OCI-LY3 (cell line): ENCODE data around the gene NUP42.

ENCODE experiments used
- H2AFZ ChIP-seq: fragments of 200-600, 300-600 bp; shearing (Covaris generic); 2 replicates; pipeline ENCODE4 v1.6.0; 2014; ENCODE audit warnings: antibody characterized with exemption, low read depth, low read length
- H3K27ac ChIP-seq: fragments of 200-600, 300-600 bp; sonication (generic); 2 replicates; pipeline ENCODE4 v1.5.1; 2014; ENCODE audit warnings: mild to moderate bottlenecking, low read length, moderate library complexity, mixed read lengths
- H3K27me3 ChIP-seq: fragments of 200-600, 300-600 bp; sonication (generic); 2 replicates; pipeline ENCODE4 v1.6.1; 2014; ENCODE audit warnings: low read depth, low read length, mixed read lengths
- H3K36me3 ChIP-seq: fragments of 200-600, 300-600 bp; sonication (generic); replicated peaks from 2 replicates; pipeline ENCODE3; 2014; ENCODE audit warnings: low read depth, low read length, mixed read lengths
- H3K4me1 ChIP-seq: fragments of 300-600, 200-600 bp; sonication (generic); 2 replicates; pipeline ENCODE4 v1.6.1; 2014; ENCODE audit warnings: low read length, mixed read lengths
- H3K4me2 ChIP-seq: fragments of 200-600, 300-600 bp; sonication (generic); 2 replicates; pipeline ENCODE4 v1.6.1; 2014; ENCODE audit warnings: low read length, mixed read lengths
- H3K4me3 ChIP-seq: fragments of 300-600, 200-600 bp; sonication (generic); 2 replicates; pipeline ENCODE4 v1.5.1; 2014; ENCODE audit warnings: antibody characterized with exemption, mild to moderate bottlenecking, low read length, moderate library complexity
- H3K79me2 ChIP-seq: fragments of 300-600, 200-600 bp; shearing (Covaris generic); 2 replicates; pipeline ENCODE4 v1.6.1; 2014; ENCODE audit warnings: mild to moderate bottlenecking, low read length, mixed read lengths
- H3K9ac ChIP-seq: fragments of 300-600, 200-600 bp; shearing (Covaris generic); 2 replicates; pipeline ENCODE4 v1.6.0; 2014; ENCODE audit warnings: mild to moderate bottlenecking, low read length, moderate library complexity
- H3K9me3 ChIP-seq: fragments of 200-600, 300-600 bp; shearing (Covaris generic); 2 replicates; pipeline ENCODE4 v1.6.1; 2014; ENCODE audit warnings: low read length, mixed read lengths; ENCODE audit not compliant: insufficient read depth
- H4K20me1 ChIP-seq: fragments of 200-600, 300-600 bp; sonication (generic); 2 replicates; pipeline ENCODE4 v1.6.1; 2016; ENCODE audit warnings: low read length, mixed read lengths; ENCODE audit not compliant: insufficient read depth
- EZH2phosphoT487 ChIP-seq: fragments of 200-600 bp; shearing (Covaris generic); IDR thresholded peaks from 2 replicates; pipeline ENCODE4 v1.6.1; 2018; ENCODE audit warnings: antibody characterized with exemption, mixed run types, low read depth
- TF ChIP-seq, protein P1 (sequence below): fragments of 200-600, 300-600 bp; sonication (generic); IDR thresholded peaks from 2 replicates; pipeline ENCODE4 v1.5.1; 2014; ENCODE audit warnings: antibody characterized with exemption, low read length, low read depth

Gene NUP42

DNA sequence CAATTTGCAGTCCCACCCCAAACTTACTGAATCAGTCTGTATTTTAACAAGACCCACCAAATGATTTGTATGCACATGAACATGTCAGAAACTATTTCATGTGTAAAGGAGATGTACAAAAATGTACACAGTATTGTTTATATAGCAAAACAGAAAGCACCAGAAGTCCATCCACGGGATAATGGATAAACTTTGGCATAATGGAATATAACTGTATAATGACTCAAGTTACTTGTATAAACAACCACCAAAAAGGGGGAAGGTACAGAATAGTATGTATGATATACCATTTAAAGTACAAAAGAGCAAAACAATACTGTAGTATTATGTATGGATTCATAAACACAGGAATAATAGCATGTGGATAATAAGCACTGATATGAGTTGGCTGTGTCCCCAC lies 22.4 kb downstream of the NUP42 start:
- no peak overlapping the region for H3K4me2 ChIP-seq
- no peaks in the 10 kb centered on the region for H4K20me1 ChIP-seq
- peaks cover 24% of the 10 kb centered on the region for H3K36me3 ChIP-seq
- no peaks in the 10 kb centered on the region for H3K27me3 ChIP-seq
- TF ChIP-seq, protein P1, sequence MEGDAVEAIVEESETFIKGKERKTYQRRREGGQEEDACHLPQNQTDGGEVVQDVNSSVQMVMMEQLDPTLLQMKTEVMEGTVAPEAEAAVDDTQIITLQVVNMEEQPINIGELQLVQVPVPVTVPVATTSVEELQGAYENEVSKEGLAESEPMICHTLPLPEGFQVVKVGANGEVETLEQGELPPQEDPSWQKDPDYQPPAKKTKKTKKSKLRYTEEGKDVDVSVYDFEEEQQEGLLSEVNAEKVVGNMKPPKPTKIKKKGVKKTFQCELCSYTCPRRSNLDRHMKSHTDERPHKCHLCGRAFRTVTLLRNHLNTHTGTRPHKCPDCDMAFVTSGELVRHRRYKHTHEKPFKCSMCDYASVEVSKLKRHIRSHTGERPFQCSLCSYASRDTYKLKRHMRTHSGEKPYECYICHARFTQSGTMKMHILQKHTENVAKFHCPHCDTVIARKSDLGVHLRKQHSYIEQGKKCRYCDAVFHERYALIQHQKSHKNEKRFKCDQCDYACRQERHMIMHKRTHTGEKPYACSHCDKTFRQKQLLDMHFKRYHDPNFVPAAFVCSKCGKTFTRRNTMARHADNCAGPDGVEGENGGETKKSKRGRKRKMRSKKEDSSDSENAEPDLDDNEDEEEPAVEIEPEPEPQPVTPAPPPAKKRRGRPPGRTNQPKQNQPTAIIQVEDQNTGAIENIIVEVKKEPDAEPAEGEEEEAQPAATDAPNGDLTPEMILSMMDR: no peak
- no peak for TF ChIP-seq EZH2phosphoT487
- H3K79me2 ChIP-seq: no peaks in the 10 kb centered on the region
- no peak overlapping the region for H3K9ac ChIP-seq
- no peak overlapping the region for H2AFZ ChIP-seq
- no peak overlapping the region for H3K27ac ChIP-seq
- H3K4me3 ChIP-seq: no peak overlapping the region
- H3K9me3 ChIP-seq: no peaks in the 10 kb centered on the region
- H3K4me1 ChIP-seq: peaks cover 9% of the 10 kb centered on the region

DNA sequence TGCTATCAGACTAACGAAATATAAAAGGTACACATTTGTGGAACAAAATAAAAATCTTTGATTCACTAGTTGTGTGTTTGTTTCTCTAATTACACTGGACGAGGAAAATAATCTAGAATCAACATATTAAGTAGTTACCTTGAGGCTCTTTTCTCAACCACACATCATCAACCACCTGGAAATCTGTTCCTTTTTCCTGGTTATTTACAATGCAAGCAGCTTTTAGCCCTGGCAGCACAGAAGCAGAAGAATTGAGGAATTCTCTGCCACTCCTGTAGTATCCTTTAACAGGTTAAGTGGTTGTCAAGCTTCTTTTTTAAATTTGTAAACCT lies 23.7 kb downstream of the NUP42 start:
- Histone ChIP-seq H3K27ac (no peak overlapping the region), H2AFZ (no peak overlapping the region), H3K79me2 (no peaks in the 10 kb centered on the region), H3K36me3 (peaks cover 12% of the 10 kb centered on the region), H4K20me1 (no peaks in the 10 kb centered on the region), H3K4me1 (peaks cover 9% of the 10 kb centered on the region), H3K4me3 (no peak overlapping the region), H3K9ac (no peak overlapping the region), H3K27me3 (no peaks in the 10 kb centered on the region), H3K9me3 (no peaks in the 10 kb centered on the region), H3K4me2 (no peak overlapping the region)
- TF ChIP-seq, protein P1: no peak
- no peak for TF ChIP-seq EZH2phosphoT487

DNA sequence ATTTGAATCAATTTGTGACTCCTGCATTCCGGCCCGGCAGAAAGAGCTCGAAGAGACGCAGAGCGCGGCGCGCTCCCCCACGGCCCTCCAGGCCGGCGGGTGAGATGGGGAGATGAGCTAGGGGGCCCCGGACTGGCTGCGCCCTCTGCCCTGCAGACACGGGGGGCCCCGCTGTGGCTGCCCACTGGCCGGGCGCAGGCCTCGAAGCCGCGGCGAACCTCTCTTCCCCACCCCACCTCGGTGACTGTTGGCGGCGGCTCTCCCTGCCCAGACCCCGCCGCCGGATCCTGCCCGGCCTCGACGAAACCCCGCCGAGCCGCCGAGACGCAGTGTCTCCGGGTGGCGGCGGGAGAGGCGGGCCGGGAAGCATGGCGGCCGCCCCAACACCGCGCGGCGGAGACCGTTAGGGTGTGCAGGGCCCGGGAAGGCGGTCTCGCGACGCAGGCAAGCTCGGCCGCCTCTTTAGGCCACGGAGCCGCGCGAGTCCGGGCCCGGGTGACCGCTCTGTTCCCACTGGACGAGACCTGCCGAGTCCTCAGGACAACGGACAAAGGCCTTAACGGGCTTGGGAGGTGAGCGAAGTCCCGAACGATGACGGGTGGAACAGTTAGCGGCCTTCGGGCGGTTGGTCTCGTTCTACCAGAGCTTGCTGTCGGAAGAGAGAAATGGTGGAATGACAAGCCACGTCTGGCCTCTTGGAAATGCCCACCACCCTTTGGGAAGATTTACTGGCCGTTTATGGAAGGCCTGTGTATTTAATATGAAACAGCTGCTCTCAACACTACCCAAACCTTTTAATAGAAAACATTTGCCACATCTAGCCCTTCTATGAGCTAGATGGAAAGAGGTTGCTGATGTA lies 24.3 kb downstream of the NUP42 start:
- H3K4me3 ChIP-seq: no peak overlapping the region

DNA sequence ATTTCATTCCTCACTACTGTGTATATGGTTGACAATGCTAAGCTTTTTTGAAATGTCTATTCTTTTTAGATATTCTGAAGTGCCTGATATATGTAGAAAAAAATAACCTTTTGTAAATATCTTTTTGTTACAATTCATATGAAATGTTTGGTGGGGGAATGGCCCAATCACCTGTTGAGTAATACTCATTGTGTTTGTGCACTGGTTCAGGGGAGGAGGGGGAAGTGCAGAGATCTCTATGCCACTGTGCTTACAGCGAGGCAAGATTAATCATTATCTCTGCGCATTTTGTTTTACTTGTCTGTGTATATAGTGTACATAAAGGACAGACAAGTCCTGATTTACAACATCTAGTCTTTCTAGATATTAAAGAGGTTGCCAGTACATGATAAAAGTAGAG lies 25.2 kb downstream of the NUP42 start:
- TF ChIP-seq, protein P1: no peak
- TF ChIP-seq EZH2phosphoT487: no peak

More for the DNA sequence above, 24.3 kb downstream of the NUP42 start:
- no peaks in the 10 kb centered on the region for H3K79me2 ChIP-seq
- no peak overlapping the region for H3K27ac ChIP-seq
- no peaks in the 10 kb centered on the region for H4K20me1 ChIP-seq
- no peak overlapping the region for H3K4me2 ChIP-seq
- no peak overlapping the region for H3K9ac ChIP-seq
- H3K36me3 ChIP-seq: peaks cover 8% of the 10 kb centered on the region
- H3K9me3 ChIP-seq: no peaks in the 10 kb centered on the region
- H2AFZ ChIP-seq: no peak overlapping the region
- TF ChIP-seq EZH2phosphoT487: no peak
- TF ChIP-seq, protein P1: no peak
- no peaks in the 10 kb centered on the region for H3K27me3 ChIP-seq
- peaks cover 9% of the 10 kb centered on the region for H3K4me1 ChIP-seq

More for the DNA sequence above, 25.2 kb downstream of the NUP42 start:
- no peaks in the 10 kb centered on the region for H3K9me3 ChIP-seq
- no peaks in the 10 kb centered on the region for H3K27me3 ChIP-seq
- H2AFZ ChIP-seq: no peak overlapping the region
- H3K9ac ChIP-seq: no peak overlapping the region
- H3K4me1 ChIP-seq: peaks cover 9% of the 10 kb centered on the region
- H3K4me3 ChIP-seq: no peak overlapping the region
- H3K36me3 ChIP-seq: peaks cover 6% of the 10 kb centered on the region
- H4K20me1 ChIP-seq: no peaks in the 10 kb centered on the region
- H3K4me2 ChIP-seq: no peak overlapping the region
- H3K79me2 ChIP-seq: no peaks in the 10 kb centered on the region
- no peak overlapping the region for H3K27ac ChIP-seq
